Measurements from ENCODE around the gene MDK. TPM values are rescaled to one million over a fixed set of nuclear protein-coding genes. Genes with fewer than 3 reads are reported as not detected.

MDK gene
- total RNA-seq, 1 experiment from 2014 or later = 0.49 TPM

- Mint-ChIP-seq H3K36me3 (ENCODE audit: insufficient read depth, unreplicated experiment) (no peaks in the 10 kb centered on the region), H3K27ac (ENCODE audit: low read depth, unreplicated experiment) (peak overlapping the region; percentile 92), H3K9me3 (ENCODE audit: unreplicated experiment) (no peaks in the 10 kb centered on the region), H3K27me3 (ENCODE audit: insufficient read depth, unreplicated experiment) (no peaks in the 10 kb centered on the region), H3K4me1 (ENCODE audit: insufficient read depth, unreplicated experiment) (peaks cover 22% of the 10 kb centered on the region), H3K4me3 (ENCODE audit: unreplicated experiment) (peak overlapping the region; percentile 74)
- POLR2A ChIA-PET = interaction anchor here (0.9 to 1.5 kb wide), 6 partner anchors 9 to 343 kb away, joined by 3 to 5 read pairs (median 4); partner anchors contain the start of genes ARHGAP1, DGKZ and ZNF408
- intact Hi-C loops (cut with micrococcal nuclease) = no loop called here
- peak; percentile 79 for DNase-seq (ENCODE audit: unreplicated experiment)
- BruUV-seq (replicated peaks) = no TSS peak
- CTCF ChIA-PET = interaction anchor here (0.6 to 2.0 kb wide), 8 partner anchors 9 to 259 kb away, joined by 3 to 8 read pairs (median 4); partner anchors contain the start of gene DGKZ
- TF ChIP-seq CTCF (IDR thresholded peaks at IDR 0.05; ENCODE audit: unreplicated experiment) = no peak
Observed at GRCh38 chr11:46357483-46357936, 24.0 kb upstream of the MDK start.

DNA sequence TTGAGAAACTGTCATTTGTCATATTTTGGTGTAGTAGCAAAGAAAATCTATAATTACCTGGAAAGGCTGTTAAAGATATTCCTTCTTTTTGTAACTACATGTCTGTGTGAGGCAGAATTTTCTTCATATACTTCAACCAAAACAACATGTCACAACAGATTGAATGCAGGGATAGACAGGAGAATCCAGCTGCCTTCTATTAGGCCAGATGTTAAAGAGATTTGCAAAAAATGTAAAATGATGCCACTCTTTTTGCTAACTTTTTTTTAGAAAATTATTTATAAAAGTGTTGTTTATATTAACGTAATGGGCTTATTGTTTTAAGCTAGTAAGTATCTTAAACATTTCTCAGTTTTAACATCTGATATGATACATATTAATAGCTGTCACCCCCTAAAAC is 21.5 kb upstream of the MDK start:
- Mint-ChIP-seq H3K9me3 (ENCODE audit: unreplicated experiment) (no peaks in the 10 kb centered on the region), H3K4me1 (ENCODE audit: insufficient read depth, unreplicated experiment) (peaks cover 29% of the 10 kb centered on the region), H3K27me3 (ENCODE audit: insufficient read depth, unreplicated experiment) (no peaks in the 10 kb centered on the region), H3K27ac (ENCODE audit: low read depth, unreplicated experiment) (no peak overlapping the region), H3K36me3 (ENCODE audit: insufficient read depth, unreplicated experiment) (no peaks in the 10 kb centered on the region), H3K4me3 (ENCODE audit: unreplicated experiment) (no peak overlapping the region)
- CTCF ChIA-PET = interaction anchor here (0.6 to 3.1 kb wide), 5 partner anchors 8 to 92 kb away, joined by 3 to 23 read pairs (median 4); no protein-coding TSS in a partner anchor
- intact Hi-C loops (cut with micrococcal nuclease) = no loop called here
- BruUV-seq (replicated peaks) = no TSS peak
- TF ChIP-seq CTCF (IDR thresholded peaks at IDR 0.05; ENCODE audit: unreplicated experiment) = no peak
- POLR2A ChIA-PET = interaction anchor here (2.0 kb wide), 1 partner anchor 11 kb away, joined by 6 read pairs; no protein-coding TSS in a partner anchor
- no peak for DNase-seq (ENCODE audit: unreplicated experiment)

DNA sequence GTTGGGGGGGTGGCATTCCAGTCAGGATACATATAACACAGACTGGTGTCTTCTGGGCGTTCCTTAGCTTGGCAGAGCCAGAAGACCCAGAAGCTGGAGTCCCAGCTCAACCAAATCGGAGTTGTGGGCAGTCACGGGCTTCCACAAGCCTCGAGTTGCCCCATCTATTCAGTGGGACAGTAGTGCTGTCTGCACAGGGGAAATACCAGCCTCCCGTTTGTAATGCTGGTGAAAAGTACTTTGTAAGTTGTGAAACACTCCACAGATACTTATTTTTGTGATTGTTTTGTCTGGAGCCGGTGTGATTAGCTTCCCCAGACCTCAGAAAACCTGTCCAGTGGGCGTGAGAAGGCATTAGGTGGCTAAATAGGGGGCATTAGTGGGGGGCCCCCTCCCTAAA is 20.6 kb upstream of the MDK start:
- H3K27ac Mint-ChIP-seq (ENCODE audit: low read depth, unreplicated experiment) = no peak overlapping the region
- no peak for TF ChIP-seq CTCF (IDR thresholded peaks at IDR 0.05; ENCODE audit: unreplicated experiment)
- H3K9me3 Mint-ChIP-seq (ENCODE audit: unreplicated experiment) = no peaks in the 10 kb centered on the region
- POLR2A ChIA-PET = interaction anchor here (0.6 to 1.0 kb wide), 2 partner anchors 26 to 118 kb away, joined by 3 read pairs; no protein-coding TSS in a partner anchor
- H3K36me3 Mint-ChIP-seq (ENCODE audit: insufficient read depth, unreplicated experiment) = no peaks in the 10 kb centered on the region
- intact Hi-C loops (cut with micrococcal nuclease) = no loop called here
- peaks cover 29% of the 10 kb centered on the region for H3K4me1 Mint-ChIP-seq (ENCODE audit: insufficient read depth, unreplicated experiment)
- CTCF ChIA-PET = interaction anchor here (0.5 to 3.1 kb wide), 5 partner anchors 9 to 430 kb away, joined by 3 to 23 read pairs (median 3); no protein-coding TSS in a partner anchor
- no peak for DNase-seq (ENCODE audit: unreplicated experiment)
- H3K27me3 Mint-ChIP-seq (ENCODE audit: insufficient read depth, unreplicated experiment) = no peaks in the 10 kb centered on the region
- H3K4me3 Mint-ChIP-seq (ENCODE audit: unreplicated experiment) = no peak overlapping the region
- no TSS peak for BruUV-seq (replicated peaks)

- H3K9me3 Mint-ChIP-seq (ENCODE audit: unreplicated experiment) = no peaks in the 10 kb centered on the region
- ChIA-PET POLR2A (interaction anchor here (0.6 to 1.0 kb wide), 2 partner anchors 25 to 118 kb away, joined by 3 read pairs; no protein-coding TSS in a partner anchor), CTCF (interaction anchor here (0.6 to 3.1 kb wide), 5 partner anchors 10 to 58 kb away, joined by 3 to 23 read pairs (median 3); no protein-coding TSS in a partner anchor)
- no peaks in the 10 kb centered on the region for H3K36me3 Mint-ChIP-seq (ENCODE audit: insufficient read depth, unreplicated experiment)
- no peak overlapping the region for H3K27ac Mint-ChIP-seq (ENCODE audit: low read depth, unreplicated experiment)
- intact Hi-C loops (cut with micrococcal nuclease) = no loop called here
- no peaks in the 10 kb centered on the region for H3K27me3 Mint-ChIP-seq (ENCODE audit: insufficient read depth, unreplicated experiment)
- DNase-seq (ENCODE audit: unreplicated experiment) = no peak
- no peak for TF ChIP-seq CTCF (IDR thresholded peaks at IDR 0.05; ENCODE audit: unreplicated experiment)
- no TSS peak for BruUV-seq (replicated peaks)
- H3K4me3 Mint-ChIP-seq (ENCODE audit: unreplicated experiment) = no peak overlapping the region
- peaks cover 24% of the 10 kb centered on the region for H3K4me1 Mint-ChIP-seq (ENCODE audit: insufficient read depth, unreplicated experiment)
Observed at GRCh38 chr11:46361283-46362155, 19.9 kb upstream of the MDK start.
